GM12864 (cell line): ENCODE measurements around the gene SRRM5.
"Not testable (repeated sequence)": the region's sequence is repeated elsewhere in the genome, so short reads cannot be mapped to it uniquely, and the experiment has no call there.

Source experiments
- DNase-seq: peaks from one replicate; pipeline ENCODE4 v3.0.0-alpha.2; 2011; ENCODE audit warnings: low read depth
- H3K4me3 ChIP-seq: 2 replicates; pipeline ENCODE4 v1.5.1; 2011; ENCODE audit warnings: mild to moderate bottlenecking, low read depth, low read length, control low read depth
- CTCF ChIP-seq: IDR thresholded peaks from 2 replicates; pipeline ENCODE4 v1.5.1; 2011; ENCODE audit warnings: low read depth, mild to moderate bottlenecking, moderate library complexity, low read length, control low read depth, inconsistent platforms; ENCODE audit errors: missing control alignments

SRRM5 gene

GRCh38 chr19:43644181-43644580, 32.3 kb downstream of the SRRM5 start:
- no peak for TF ChIP-seq CTCF
- no peak for DNase-seq
- H3K4me3 ChIP-seq, result no peak overlapping the region

DNA sequence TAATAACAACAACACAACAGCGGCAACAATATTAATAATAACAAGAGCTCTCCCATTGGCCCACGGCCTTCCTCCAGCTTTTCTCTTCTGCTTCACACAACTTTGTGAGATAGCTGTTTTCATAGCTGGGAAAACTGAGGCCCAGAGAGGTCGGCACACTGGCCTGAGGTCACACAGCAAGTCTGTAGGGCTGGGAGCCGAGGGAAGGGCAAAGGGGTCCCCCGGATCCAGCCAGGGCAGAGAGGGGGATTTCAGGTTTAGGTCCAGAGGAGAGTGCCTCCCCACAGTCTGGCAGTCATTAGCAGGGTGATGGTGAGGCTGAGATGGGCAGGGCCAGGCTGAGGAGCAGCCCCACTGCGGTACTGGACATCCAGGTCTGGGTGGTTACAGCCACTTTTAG, 36.7 kb downstream of the SRRM5 start:
- TF ChIP-seq CTCF, result no peak
- DNase-seq, result no peak
- H3K4me3 ChIP-seq, result no peak overlapping the region

- DNase-seq, result no peak
- no peak for TF ChIP-seq CTCF
- H3K4me3 ChIP-seq, result no peak overlapping the region
These were observed 37.6 kb downstream of the SRRM5 start for GRCh38 chr19:43649514-43649913.

GRCh38 chr19:43650276-43650675, 38.4 kb downstream of the SRRM5 start:
- H3K4me3 ChIP-seq, DNase-seq: not testable (repeated sequence)

DNA sequence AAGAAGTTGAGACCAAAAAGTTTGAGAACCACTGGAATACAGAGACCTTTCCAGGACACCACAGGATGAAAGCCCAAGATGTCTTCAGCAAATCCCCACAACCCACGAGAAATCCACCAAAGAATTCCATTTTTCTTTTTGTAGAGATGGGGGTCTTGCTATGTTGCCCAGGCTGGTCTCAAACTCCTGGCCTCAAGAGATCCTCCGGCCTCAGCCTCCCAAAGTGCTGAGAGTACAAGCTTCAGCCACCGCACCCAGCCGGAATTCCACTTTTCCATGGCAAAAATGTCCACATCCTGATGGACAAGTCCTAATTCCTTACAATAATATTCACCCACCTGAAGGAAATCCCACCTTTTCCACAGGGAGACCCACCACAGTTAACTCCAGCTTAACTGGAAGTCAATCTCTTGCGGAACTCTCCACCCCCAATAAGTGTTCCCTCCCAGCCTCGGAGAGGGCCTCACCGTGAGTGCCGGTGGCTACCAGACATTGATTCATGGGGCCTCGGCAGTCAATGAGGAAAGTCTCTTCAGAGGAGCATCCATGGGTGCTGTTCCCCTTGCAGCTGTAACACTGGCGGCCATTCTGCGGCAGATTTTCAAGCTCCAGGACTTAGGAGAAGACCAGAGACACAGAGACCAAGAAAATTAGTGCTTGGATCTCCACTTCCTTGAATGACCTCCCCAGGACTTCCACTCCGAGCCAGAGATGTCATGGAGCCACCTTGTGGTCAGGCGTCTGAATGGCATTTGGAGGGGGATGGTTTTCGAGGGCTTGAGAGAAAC, 40.1 kb downstream of the SRRM5 start:
- TF ChIP-seq CTCF, result peak; percentile 82
- H3K4me3 ChIP-seq, result peak overlapping the region; percentile 56
- no peak for DNase-seq

- DNase-seq, result no peak
- H3K4me3 ChIP-seq, result no peak overlapping the region; the same call in 1 of the 2 replicates
- TF ChIP-seq CTCF, result no peak
These were observed 40.6 kb downstream of the SRRM5 start for GRCh38 chr19:43652546-43652874.

DNA sequence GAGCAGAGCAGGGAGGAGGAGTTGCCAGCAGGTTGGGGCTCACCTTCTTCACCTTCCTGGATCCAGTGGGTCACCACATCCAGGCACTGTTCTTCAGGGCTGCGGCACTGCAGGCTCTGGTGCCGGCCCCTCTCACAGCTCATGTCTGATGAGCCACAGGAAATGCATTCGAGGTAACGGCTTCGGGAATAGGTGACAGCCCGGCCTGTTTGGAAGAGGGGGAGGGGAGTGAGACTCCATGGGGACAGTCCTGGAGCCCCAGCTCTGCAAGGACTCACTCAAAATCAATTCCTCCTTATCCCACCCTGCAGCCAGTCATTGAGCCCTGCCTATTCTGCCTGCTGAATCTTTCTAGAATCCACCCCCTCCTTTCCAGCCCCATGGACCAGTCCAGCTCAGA, 44.5 kb downstream of the SRRM5 start:
- no peak for TF ChIP-seq CTCF
- H3K4me3 ChIP-seq, result no peak overlapping the region
- DNase-seq, result no peak
